ENCODE data around the gene TCF21.

DNA sequence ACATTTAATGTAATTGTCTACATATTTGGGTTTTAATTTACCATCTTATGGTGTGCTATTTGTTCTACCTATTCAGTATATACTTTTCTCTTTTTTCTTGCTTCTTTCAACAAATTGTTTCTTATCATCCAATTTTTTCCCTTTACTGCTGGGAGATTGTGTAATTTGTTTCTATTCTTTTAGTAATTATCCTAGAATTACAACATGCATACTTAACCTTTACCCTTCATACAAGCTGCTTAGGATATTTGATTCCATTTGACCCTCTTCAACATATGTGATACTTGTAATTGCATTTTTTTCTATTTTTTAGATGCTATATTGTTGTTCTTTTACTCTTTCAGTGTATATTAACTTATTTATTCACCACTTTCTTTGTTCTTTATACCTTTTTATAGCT, 49.0 kb downstream of the TCF21 start:
- TF ChIP-seq, protein P1, sequence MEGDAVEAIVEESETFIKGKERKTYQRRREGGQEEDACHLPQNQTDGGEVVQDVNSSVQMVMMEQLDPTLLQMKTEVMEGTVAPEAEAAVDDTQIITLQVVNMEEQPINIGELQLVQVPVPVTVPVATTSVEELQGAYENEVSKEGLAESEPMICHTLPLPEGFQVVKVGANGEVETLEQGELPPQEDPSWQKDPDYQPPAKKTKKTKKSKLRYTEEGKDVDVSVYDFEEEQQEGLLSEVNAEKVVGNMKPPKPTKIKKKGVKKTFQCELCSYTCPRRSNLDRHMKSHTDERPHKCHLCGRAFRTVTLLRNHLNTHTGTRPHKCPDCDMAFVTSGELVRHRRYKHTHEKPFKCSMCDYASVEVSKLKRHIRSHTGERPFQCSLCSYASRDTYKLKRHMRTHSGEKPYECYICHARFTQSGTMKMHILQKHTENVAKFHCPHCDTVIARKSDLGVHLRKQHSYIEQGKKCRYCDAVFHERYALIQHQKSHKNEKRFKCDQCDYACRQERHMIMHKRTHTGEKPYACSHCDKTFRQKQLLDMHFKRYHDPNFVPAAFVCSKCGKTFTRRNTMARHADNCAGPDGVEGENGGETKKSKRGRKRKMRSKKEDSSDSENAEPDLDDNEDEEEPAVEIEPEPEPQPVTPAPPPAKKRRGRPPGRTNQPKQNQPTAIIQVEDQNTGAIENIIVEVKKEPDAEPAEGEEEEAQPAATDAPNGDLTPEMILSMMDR (IDR thresholded peaks at IDR 0.05): no peak
- no peak for TF ChIP-seq POLR2A (IDR thresholded peaks at IDR 0.05)
